ENCODE results near the gene ERCC6L2. TPM values are rescaled to one million over a fixed set of nuclear protein-coding genes. Genes with fewer than 3 reads are reported as not detected.

The ERCC6L2 gene
- total and polyA plus RNA-seq, 10 of the 15 experiments (the other 5 are each of a cell fraction or from before 2014, with no cell fraction given): 8.1 to 45.0 (median 22.6) TPM

DNA sequence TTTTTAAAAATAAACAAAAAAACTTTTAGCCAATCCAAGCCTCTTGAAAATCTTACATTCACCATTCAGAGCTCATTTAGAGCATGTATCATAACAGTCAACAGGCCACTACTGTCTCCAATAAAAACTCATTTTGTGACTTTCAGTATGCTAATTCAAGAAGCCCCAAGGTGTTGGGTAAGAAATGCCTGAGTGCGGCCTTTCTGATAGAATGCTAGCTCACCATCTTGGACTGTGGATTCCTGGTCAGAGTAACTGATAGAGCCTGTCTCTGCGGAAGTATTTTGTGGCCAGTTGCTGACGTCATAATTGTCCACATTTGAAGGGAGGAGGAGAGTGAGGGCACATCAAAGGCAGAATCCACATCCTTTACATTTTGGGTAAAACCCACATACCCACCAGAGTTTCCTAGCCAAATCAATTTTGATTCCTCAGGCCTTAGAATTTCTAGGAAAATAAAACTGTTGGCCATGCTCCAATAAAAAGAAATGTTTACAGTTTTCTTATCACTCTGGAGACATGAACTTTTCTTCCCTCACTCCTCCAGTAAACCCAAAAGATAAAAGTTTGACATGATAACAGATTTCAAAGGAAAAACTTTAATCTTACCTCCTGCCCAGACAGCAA, 41.1 kb upstream of the ERCC6L2 start:
- Histone ChIP-seq H3K4me1 (ENCODE audit: control insufficient read depth, insufficient read depth, low read length) (no peaks in the 10 kb centered on the region), H3K4me3 (no peak overlapping the region), H3K36me3 (ENCODE audit: control insufficient read depth in 2 of 2, insufficient read depth in 2 of 2, low read length in 1 of 2) (no peaks in the 10 kb centered on the region), H3K9ac (ENCODE audit: control insufficient read depth, insufficient read depth, low read length) (no peak overlapping the region), H3K9me3 (replicated peaks; ENCODE audit: control insufficient read depth, insufficient read depth, low read length) (no peaks in the 10 kb centered on the region; the same call in 2 of the 3 replicates), H3K4me2 (ENCODE audit: control insufficient read depth, insufficient read depth) (no peak overlapping the region), H3K27me3 (replicated peaks in 1 of 2; ENCODE audit: control insufficient read depth in 2 of 2, insufficient read depth in 2 of 2, low read length in 1 of 2) (peaks cover 0 to under 1% of the 10 kb centered on the region in 2 experiments; a peak in 2 of 4 replicates), H4K20me1 (ENCODE audit: control insufficient read depth, insufficient read depth) (no peaks in the 10 kb centered on the region), H3K27ac (ENCODE audit: control insufficient read depth, insufficient read depth) (no peak overlapping the region), H3K79me2 (ENCODE audit: control insufficient read depth, insufficient read depth, low read length) (no peaks in the 10 kb centered on the region), H2AFZ (ENCODE audit: control insufficient read depth, low read depth, low read length) (no peak overlapping the region)
- in situ Hi-C loops (cut with MboI): no loop called here
- ChIA-PET POLR2A (no interaction called here), CTCF (interaction anchor here (0.8 kb wide), 1 partner anchor 45 kb away, joined by 3 read pairs; no protein-coding TSS in a partner anchor), RAD21 (ENCODE audit: unreplicated experiment) (no interaction called here), SMC1A (ENCODE audit: uncharacterized antibody, unreplicated experiment) (no interaction called here)
- WGBS (ENCODE audit: insufficient coverage, insufficient replicate concordance, low lambda C conversion rate, missing lambda C conversion rate): 78% methylated on average over 3 of the region's 3 CpGs
- no TSS peak for BruUV-seq (replicated peaks)
- DNase-seq (ENCODE audit: low read depth, low spot score) (no peak), FAIRE-seq (no peak), ATAC-seq (no peak)
- TF ChIP-seq MEF2A (IDR thresholded peaks at IDR 0.05; ENCODE audit: insufficient read depth, low read depth, low read length): no peak
- intact Hi-C loops (cut with micrococcal nuclease; ENCODE audit: unreplicated experiment): no loop called here

DNA sequence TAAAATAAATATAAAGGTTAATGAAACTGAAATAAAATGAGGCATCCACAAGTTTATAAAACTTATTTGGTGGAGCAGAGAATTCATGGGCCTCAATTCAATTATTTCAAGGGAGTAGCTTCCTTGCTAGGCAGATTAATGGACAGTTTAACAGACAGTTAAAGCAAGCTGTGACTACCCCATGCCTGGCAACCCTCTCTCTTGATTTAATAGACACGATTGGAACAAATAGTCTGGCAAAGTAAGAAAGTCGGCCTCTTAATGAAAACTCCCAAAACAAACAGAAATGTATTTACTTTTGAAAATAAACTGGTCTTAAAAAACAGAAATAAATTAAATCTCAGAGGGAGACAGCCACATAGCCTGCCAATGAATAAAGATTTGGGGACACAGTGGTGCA, 40.1 kb upstream of the ERCC6L2 start:
- in situ Hi-C loops (cut with MboI): no loop called here
- TF ChIP-seq MXI1 (IDR thresholded peaks at IDR 0.05; ENCODE audit: low read depth, low read length) (no peak), CEBPB (IDR thresholded peaks at IDR 0.05; ENCODE audit: borderline replicate concordance in 1 of 2, low read depth in 2 of 2, low read length in 2 of 2) (no peak), POLR2A (IDR thresholded peaks at IDR 0.05; ENCODE audit: low read depth, low read length) (no peak), IKZF2 (IDR thresholded peaks at IDR 0.05) (no peak), MYC (IDR thresholded peaks at IDR 0.05; ENCODE audit: insufficient read depth, insufficient read length, insufficient replicate concordance, low read length, severe bottlenecking) (no peak), CBX5 (IDR thresholded peaks at IDR 0.05; ENCODE audit: low read depth) (no peak), MYB (IDR thresholded peaks at IDR 0.05; ENCODE audit: borderline replicate concordance, low read depth, low read length) (no peak)
- TF ChIP-seq, protein P1, sequence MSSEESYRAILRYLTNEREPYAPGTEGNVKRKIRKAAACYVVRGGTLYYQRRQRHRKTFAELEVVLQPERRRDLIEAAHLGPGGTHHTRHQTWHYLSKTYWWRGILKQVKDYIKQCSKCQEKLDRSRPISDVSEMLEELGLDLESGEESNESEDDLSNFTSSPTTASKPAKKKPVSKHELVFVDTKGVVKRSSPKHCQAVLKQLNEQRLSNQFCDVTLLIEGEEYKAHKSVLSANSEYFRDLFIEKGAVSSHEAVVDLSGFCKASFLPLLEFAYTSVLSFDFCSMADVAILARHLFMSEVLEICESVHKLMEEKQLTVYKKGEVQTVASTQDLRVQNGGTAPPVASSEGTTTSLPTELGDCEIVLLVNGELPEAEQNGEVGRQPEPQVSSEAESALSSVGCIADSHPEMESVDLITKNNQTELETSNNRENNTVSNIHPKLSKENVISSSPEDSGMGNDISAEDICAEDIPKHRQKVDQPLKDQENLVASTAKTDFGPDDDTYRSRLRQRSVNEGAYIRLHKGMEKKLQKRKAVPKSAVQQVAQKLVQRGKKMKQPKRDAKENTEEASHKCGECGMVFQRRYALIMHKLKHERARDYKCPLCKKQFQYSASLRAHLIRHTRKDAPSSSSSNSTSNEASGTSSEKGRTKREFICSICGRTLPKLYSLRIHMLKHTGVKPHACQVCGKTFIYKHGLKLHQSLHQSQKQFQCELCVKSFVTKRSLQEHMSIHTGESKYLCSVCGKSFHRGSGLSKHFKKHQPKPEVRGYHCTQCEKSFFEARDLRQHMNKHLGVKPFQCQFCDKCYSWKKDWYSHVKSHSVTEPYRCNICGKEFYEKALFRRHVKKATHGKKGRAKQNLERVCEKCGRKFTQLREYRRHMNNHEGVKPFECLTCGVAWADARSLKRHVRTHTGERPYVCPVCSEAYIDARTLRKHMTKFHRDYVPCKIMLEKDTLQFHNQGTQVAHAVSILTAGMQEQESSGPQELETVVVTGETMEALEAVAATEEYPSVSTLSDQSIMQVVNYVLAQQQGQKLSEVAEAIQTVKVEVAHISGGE (CRISPR knock-in tag; IDR thresholded peaks at IDR 0.05): no peak
- TF ChIP-seq, protein P2, sequence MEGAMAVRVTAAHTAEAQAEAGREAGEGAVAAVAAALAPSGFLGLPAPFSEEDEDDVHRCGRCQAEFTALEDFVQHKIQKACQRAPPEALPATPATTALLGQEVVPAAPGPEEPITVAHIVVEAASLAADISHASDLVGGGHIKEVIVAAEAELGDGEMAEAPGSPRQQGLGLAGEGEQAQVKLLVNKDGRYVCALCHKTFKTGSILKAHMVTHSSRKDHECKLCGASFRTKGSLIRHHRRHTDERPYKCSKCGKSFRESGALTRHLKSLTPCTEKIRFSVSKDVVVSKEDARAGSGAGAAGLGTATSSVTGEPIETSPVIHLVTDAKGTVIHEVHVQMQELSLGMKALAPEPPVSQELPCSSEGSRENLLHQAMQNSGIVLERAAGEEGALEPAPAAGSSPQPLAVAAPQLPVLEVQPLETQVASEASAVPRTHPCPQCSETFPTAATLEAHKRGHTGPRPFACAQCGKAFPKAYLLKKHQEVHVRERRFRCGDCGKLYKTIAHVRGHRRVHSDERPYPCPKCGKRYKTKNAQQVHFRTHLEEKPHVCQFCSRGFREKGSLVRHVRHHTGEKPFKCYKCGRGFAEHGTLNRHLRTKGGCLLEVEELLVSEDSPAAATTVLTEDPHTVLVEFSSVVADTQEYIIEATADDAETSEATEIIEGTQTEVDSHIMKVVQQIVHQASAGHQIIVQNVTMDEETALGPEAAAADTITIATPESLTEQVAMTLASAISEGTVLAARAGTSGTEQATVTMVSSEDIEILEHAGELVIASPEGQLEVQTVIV (IDR thresholded peaks at IDR 0.05; ENCODE audit: borderline replicate concordance, partially characterized antibody): no peak

More for the DNA sequence above, 40.1 kb upstream of the ERCC6L2 start:
- no TSS peak for BruUV-seq (replicated peaks)
- RAD21 ChIA-PET (ENCODE audit: unreplicated experiment): no interaction called here
- Histone ChIP-seq H3K27ac (ENCODE audit: control insufficient read depth, insufficient read depth) (no peak overlapping the region), H4K20me1 (ENCODE audit: control insufficient read depth, insufficient read depth) (no peaks in the 10 kb centered on the region), H3K9ac (ENCODE audit: control insufficient read depth, insufficient read depth, low read length) (no peak overlapping the region), H3K9me3 (replicated peaks; ENCODE audit: control insufficient read depth, insufficient read depth, low read length) (no peaks in the 10 kb centered on the region; the same call in 2 of the 3 replicates), H3K4me2 (ENCODE audit: control insufficient read depth, insufficient read depth) (no peak overlapping the region), H3K4me3 (no peak overlapping the region), H3K79me2 (ENCODE audit: control insufficient read depth, insufficient read depth, low read length) (no peaks in the 10 kb centered on the region), H3K27me3 (replicated peaks in 1 of 2; ENCODE audit: control insufficient read depth in 2 of 2, insufficient read depth in 2 of 2, low read length in 1 of 2) (peaks cover 0 to 1% of the 10 kb centered on the region in 2 experiments; a peak in 2 of 4 replicates), H2AFZ (ENCODE audit: control insufficient read depth, low read depth, low read length) (no peak overlapping the region), H3K36me3 (ENCODE audit: control insufficient read depth in 2 of 2, insufficient read depth in 2 of 2, low read length in 1 of 2) (no peaks in the 10 kb centered on the region), H3K4me1 (ENCODE audit: control insufficient read depth, insufficient read depth, low read length) (no peaks in the 10 kb centered on the region)
- intact Hi-C loops (cut with micrococcal nuclease; ENCODE audit: unreplicated experiment): no loop called here
- SMC1A ChIA-PET (ENCODE audit: uncharacterized antibody, unreplicated experiment): no interaction called here
- FAIRE-seq (no peak), DNase-seq (ENCODE audit: low read depth, low spot score) (no peak), ATAC-seq (no peak)
- 79% methylated on average over 2 of the region's 2 CpGs for WGBS (ENCODE audit: insufficient coverage, insufficient replicate concordance, low lambda C conversion rate, missing lambda C conversion rate)
- POLR2A ChIA-PET: no interaction called here
- CTCF ChIA-PET: no interaction called here

All from GM12878 (cell line).